Activated naive CD8-positive, alpha-beta T cell treated with anti-CD3 and anti-CD28 coated beads, Interleukin-2, amount 10 ng/mL, durations not matched to agents 7 days and 5 days (primary cell): Measurements from ENCODE around the gene COLEC12. TPM values are rescaled to one million over a fixed set of nuclear protein-coding genes. Genes with fewer than 3 reads are reported as not detected.

ENCODE experiments used
- ATAC-seq: fragments of 150-1000 bp; cut with Tn5 transposase; one replicate; pipeline ENCODE4 v1.10.0; 2021; ENCODE audit warnings: low read depth, moderate library complexity
- POLR2A ChIA-PET: fragments of 350-600 bp; sonication (Branson Sonifier 250); formaldehyde crosslinking; loops from one replicate; lab custom pipeline; 2021; ENCODE audit warnings: antibody characterized with exemption; lab: Charles Lee
- DNase-seq: peaks from one replicate; pipeline ENCODE4 v3.0.0; 2021
- H3K27ac Mint-ChIP-seq: one replicate; pipeline ENCODE4 v1.8.0; 2022; ENCODE audit warnings: mild to moderate bottlenecking, mixed read lengths
- H3K27me3 Mint-ChIP-seq: one replicate; pipeline ENCODE4 v1.8.0; 2022; ENCODE audit warnings: mild to moderate bottlenecking, moderate library complexity, mixed read lengths
- H3K36me3 Mint-ChIP-seq: one replicate; pipeline ENCODE4 v1.8.0; 2021; ENCODE audit warnings: mild to moderate bottlenecking, mixed read lengths
- H3K4me1 Mint-ChIP-seq: one replicate; pipeline ENCODE4 v1.8.0; 2021; ENCODE audit warnings: mixed read lengths
- H3K4me3 Mint-ChIP-seq: one replicate; pipeline ENCODE4 v1.8.0; 2022; ENCODE audit warnings: mild to moderate bottlenecking, moderate library complexity, mixed read lengths
- H3K9me3 Mint-ChIP-seq: one replicate; pipeline ENCODE4 v1.8.0; 2021; ENCODE audit warnings: mixed read lengths
- total RNA-seq, 2 experiments: library from RNA; stranded (reverse); gene quantifications; one replicate each; pipeline ENCODE4 v1.2.3, GENCODE V29; 2021

COLEC12 gene
- total RNA-seq, 2 experiments from 2014 or later: 0.06 to 0.11 TPM

DNA sequence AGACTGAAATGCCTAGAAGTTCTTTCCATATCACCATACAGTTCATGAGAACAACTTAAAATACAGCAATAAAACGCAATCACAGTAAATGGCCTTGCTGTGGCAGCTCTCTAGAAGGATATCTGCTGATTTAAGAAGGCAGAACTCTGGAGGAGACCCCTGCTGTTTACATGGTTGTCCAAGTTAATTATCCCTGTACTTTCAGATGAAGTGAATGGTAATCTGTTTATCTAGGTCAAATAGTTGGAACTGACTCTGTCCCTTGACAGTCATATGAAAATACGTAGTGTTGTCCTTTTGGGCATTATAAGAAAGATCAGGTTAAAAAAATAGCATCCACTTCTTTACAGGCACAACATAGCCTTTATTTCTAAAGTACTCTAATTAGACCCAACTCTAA, 115.6 kb downstream of the COLEC12 start:
- no peak for ATAC-seq
- H3K4me3 Mint-ChIP-seq: no peak overlapping the region
- POLR2A ChIA-PET: no interaction called here
- no peak for DNase-seq
- H3K9me3 Mint-ChIP-seq: peaks cover 3% of the 10 kb centered on the region
- H3K4me1 Mint-ChIP-seq: peaks cover 3% of the 10 kb centered on the region
- H3K36me3 Mint-ChIP-seq: no peaks in the 10 kb centered on the region
- no peak overlapping the region for H3K27ac Mint-ChIP-seq
- peaks cover 20% of the 10 kb centered on the region for H3K27me3 Mint-ChIP-seq

DNA sequence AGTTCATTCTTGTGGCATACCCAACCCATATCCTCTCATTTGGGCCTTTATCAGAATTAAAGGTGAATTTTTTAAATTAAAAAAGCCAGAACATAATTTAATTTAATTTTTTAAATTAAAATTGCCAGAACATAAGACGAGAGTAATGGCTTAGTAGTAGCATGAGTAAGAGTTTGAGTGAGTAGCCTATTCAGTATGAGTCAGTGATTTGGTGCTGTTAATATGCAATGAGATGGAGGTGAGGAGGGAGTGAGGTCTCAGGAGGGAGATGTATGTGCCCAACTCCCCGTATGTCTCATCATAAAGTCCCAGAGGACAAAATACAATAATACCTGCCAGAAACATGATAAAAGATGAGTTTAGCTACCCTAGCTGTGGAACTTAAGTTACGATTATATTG, 117.4 kb downstream of the COLEC12 start:
- Mint-ChIP-seq H3K4me3 (no peak overlapping the region), H3K4me1 (peaks cover 2% of the 10 kb centered on the region), H3K36me3 (no peaks in the 10 kb centered on the region), H3K27ac (no peak overlapping the region), H3K27me3 (peaks cover 20% of the 10 kb centered on the region), H3K9me3 (peaks cover 3% of the 10 kb centered on the region)
- no peak for DNase-seq
- ATAC-seq: no peak
- POLR2A ChIA-PET: no interaction called here

DNA sequence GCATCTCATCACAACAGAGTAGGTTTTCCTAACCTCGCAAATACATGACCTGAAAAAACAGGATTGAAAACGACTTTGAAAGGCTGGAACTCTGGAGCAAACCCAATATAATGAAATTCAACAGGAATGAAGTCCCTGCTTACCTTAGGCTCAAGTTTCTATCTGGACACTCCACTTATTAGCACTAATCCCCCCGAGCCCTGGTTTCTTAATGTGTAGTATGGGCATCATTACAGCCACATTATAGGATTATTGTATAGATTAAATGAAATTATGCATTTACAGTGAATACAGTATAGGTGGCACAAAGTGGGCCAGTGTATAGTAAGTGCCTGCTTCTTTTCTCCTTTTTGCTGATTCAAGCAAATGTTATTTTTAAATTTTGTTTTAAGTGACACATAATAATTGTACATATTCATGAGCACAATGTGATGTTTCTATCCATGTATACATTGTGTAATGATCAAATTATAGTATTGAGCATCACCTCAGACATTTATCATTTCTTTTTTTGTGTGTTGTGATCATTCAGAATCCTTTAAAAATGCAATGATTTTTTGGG, 118.0 kb downstream of the COLEC12 start:
- Mint-ChIP-seq H3K27me3 (peaks cover 15% of the 10 kb centered on the region), H3K9me3 (peaks cover 3% of the 10 kb centered on the region), H3K36me3 (no peaks in the 10 kb centered on the region), H3K4me3 (no peak overlapping the region), H3K27ac (no peak overlapping the region), H3K4me1 (peaks cover 2% of the 10 kb centered on the region)
- no peak for ATAC-seq
- no peak for DNase-seq
- POLR2A ChIA-PET: no interaction called here

DNA sequence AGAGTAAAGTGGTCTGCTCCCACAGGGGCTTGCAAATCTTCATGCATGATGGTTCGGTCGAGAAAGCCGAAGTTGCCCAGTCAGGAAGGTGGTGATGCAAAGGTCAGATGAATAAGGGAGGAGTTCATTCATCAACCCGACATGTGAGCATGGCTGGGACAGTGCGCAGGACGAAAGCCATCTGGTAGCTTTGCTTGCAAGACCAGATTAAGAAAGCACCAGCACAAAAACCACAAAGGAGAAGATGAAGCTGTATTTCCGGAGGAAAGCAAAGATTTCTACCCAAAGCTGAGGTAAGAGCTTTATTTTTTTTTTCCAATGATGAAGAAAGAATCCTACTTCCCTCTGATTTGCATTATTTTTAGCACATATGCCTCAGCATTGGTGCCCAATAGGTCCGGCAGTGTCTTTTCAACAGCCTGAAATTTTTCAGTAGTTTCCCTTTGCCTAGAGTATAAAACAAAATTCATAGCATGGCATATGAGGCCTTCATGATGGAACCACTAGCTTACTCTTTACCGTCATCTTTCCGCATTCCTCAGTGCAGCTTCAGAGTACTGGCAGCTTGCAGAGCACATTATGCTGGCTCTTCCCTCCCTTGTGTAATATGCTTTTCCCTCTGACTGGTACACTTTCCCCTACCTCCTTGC, 120.7 kb downstream of the COLEC12 start:
- Mint-ChIP-seq H3K27me3 (peaks cover 17% of the 10 kb centered on the region), H3K4me3 (no peak overlapping the region), H3K27ac (no peak overlapping the region), H3K36me3 (no peaks in the 10 kb centered on the region), H3K4me1 (peaks cover 2% of the 10 kb centered on the region), H3K9me3 (peaks cover 3% of the 10 kb centered on the region)
- ATAC-seq: no peak
- POLR2A ChIA-PET: no interaction called here
- DNase-seq: no peak

GRCh38 chr18:378079-378478, 122.4 kb downstream of the COLEC12 start:
- ATAC-seq (no peak), DNase-seq (no peak)
- Mint-ChIP-seq H3K4me3 (no peak overlapping the region), H3K27ac (no peak overlapping the region), H3K4me1 (peaks cover 2% of the 10 kb centered on the region), H3K27me3 (peaks cover 14% of the 10 kb centered on the region), H3K9me3 (no peaks in the 10 kb centered on the region), H3K36me3 (no peaks in the 10 kb centered on the region)
- POLR2A ChIA-PET: no interaction called here

- H3K9me3 Mint-ChIP-seq: no peaks in the 10 kb centered on the region
These were observed 123.4 kb downstream of the COLEC12 start for GRCh38 chr18:377088-377487.

GRCh38 chr18:376311-376710, 124.2 kb downstream of the COLEC12 start:
- H3K4me3 Mint-ChIP-seq: no peak overlapping the region
- no peak overlapping the region for H3K27ac Mint-ChIP-seq
- H3K9me3 Mint-ChIP-seq: no peaks in the 10 kb centered on the region
- ATAC-seq (no peak), DNase-seq (no peak)
- H3K36me3 Mint-ChIP-seq: no peaks in the 10 kb centered on the region
- peaks cover 2% of the 10 kb centered on the region for H3K4me1 Mint-ChIP-seq
- H3K27me3 Mint-ChIP-seq: peaks cover 15% of the 10 kb centered on the region
- POLR2A ChIA-PET: no interaction called here

More at GRCh38 chr18:377088-377487, 123.4 kb downstream of the COLEC12 start:
- ATAC-seq (no peak), DNase-seq (no peak)
- POLR2A ChIA-PET: no interaction called here
- no peak overlapping the region for H3K4me3 Mint-ChIP-seq
- peaks cover 2% of the 10 kb centered on the region for H3K4me1 Mint-ChIP-seq
- H3K36me3 Mint-ChIP-seq: no peaks in the 10 kb centered on the region
- H3K27me3 Mint-ChIP-seq: peaks cover 14% of the 10 kb centered on the region
- no peak overlapping the region for H3K27ac Mint-ChIP-seq

DNA sequence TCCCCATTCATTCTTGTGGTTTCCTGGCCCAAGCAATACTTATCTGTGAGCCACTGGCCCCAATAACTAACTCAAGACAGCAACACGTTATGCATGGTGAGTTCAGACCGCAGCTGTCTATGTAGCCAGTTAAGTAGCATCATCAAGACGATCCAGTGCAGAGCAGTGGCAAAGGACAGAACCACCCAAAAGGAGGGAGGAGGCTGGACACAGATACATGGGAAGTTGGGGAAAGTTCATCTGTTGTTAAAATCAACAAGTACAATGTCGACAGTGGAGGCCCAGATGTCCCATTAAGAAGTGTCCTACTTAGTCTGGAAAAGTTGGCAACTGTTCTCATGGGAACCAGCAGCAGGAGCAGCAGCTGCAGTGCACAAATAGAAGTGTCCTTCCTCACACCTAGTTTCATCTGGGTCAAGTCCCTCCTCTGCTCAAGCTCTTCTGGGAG, 125.8 kb downstream of the COLEC12 start:
- H3K27me3 Mint-ChIP-seq: peaks cover 12% of the 10 kb centered on the region
- DNase-seq (no peak), ATAC-seq (no peak)
- POLR2A ChIA-PET: no interaction called here
- H3K4me3 Mint-ChIP-seq: no peak overlapping the region
- no peaks in the 10 kb centered on the region for H3K9me3 Mint-ChIP-seq
- no peaks in the 10 kb centered on the region for H3K36me3 Mint-ChIP-seq
- peaks cover 2% of the 10 kb centered on the region for H3K4me1 Mint-ChIP-seq
- no peak overlapping the region for H3K27ac Mint-ChIP-seq

GRCh38 chr18:373780-374179, 126.7 kb downstream of the COLEC12 start:
- DNase-seq (no peak), ATAC-seq (no peak)
- H3K4me1 Mint-ChIP-seq: no peaks in the 10 kb centered on the region
- no peak overlapping the region for H3K4me3 Mint-ChIP-seq
- H3K9me3 Mint-ChIP-seq: no peaks in the 10 kb centered on the region
- POLR2A ChIA-PET: no interaction called here
- H3K27ac Mint-ChIP-seq: no peak overlapping the region
- H3K36me3 Mint-ChIP-seq: no peaks in the 10 kb centered on the region
- peaks cover 12% of the 10 kb centered on the region for H3K27me3 Mint-ChIP-seq

DNA sequence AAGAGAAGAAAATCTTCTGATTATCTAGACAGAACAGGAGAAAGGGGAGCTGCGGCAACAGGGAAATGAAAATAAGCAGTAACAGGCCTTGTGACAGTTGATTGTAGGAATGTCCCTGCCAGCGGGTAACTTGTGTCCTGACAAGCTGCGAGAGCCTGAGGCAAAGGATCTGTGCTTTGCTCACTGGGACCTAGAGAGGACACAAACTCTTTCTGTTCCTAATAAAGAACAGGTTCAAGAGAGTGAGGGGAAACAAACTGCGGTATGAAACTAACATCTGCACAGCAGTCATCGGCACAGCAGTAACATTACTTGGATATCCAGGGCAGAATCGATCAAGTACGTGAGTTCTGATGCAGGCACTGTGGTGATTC, 128.9 kb downstream of the COLEC12 start:
- ATAC-seq: no peak
- Mint-ChIP-seq H3K36me3 (no peaks in the 10 kb centered on the region), H3K9me3 (no peaks in the 10 kb centered on the region), H3K4me1 (no peaks in the 10 kb centered on the region), H3K4me3 (no peak overlapping the region), H3K27ac (no peak overlapping the region), H3K27me3 (peaks cover 10% of the 10 kb centered on the region)
- DNase-seq: no peak
- POLR2A ChIA-PET: no interaction called here

GRCh38 chr18:370751-371608, 129.5 kb downstream of the COLEC12 start:
- H3K27ac Mint-ChIP-seq: no peak overlapping the region
- no peaks in the 10 kb centered on the region for H3K9me3 Mint-ChIP-seq
- ATAC-seq (no peak), DNase-seq (no peak)
- peaks cover 10% of the 10 kb centered on the region for H3K27me3 Mint-ChIP-seq
- H3K4me3 Mint-ChIP-seq: no peak overlapping the region
- H3K4me1 Mint-ChIP-seq: no peaks in the 10 kb centered on the region
- no peaks in the 10 kb centered on the region for H3K36me3 Mint-ChIP-seq
- POLR2A ChIA-PET: no interaction called here

DNA sequence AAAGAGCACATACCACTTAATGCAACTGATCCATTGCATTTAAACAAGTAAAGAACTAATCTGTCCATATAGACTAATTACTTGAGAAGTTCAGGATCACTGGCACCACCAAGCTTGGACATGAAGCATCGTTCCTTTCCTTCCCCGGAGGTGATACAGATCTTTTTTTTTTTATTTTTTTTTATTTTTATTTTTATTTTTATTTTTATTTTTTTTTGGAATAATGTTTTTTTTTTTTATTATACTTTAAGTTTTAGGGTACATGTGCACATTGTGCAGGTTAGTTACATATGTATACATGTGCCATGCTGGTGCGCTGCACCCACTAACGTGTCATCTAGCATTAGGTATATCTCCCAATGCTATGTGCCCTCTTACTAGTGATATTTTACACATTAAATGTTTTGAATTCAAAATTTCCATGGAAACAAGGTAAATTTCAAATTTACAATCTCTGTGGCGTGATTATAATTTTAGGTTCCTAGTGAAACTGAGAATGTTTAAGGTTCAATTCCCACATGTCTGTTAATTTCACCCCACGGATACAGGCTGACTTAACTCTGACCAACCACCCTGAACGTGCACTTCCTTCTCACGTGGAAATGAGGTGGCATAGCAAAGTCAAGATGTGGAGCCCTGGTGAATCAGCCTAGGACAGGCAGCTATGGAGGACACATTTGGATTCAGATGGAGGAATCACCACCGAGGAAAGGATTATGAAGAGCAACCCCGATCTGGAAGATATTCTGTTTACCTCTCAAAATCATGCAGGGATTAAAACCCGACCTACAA, 131.1 kb downstream of the COLEC12 start:
- ATAC-seq (no peak), DNase-seq (no peak)
- Mint-ChIP-seq H3K27ac (no peak overlapping the region), H3K4me1 (no peaks in the 10 kb centered on the region), H3K27me3 (peaks cover 4% of the 10 kb centered on the region), H3K4me3 (no peak overlapping the region), H3K9me3 (no peaks in the 10 kb centered on the region), H3K36me3 (no peaks in the 10 kb centered on the region)
- POLR2A ChIA-PET: no interaction called here

DNA sequence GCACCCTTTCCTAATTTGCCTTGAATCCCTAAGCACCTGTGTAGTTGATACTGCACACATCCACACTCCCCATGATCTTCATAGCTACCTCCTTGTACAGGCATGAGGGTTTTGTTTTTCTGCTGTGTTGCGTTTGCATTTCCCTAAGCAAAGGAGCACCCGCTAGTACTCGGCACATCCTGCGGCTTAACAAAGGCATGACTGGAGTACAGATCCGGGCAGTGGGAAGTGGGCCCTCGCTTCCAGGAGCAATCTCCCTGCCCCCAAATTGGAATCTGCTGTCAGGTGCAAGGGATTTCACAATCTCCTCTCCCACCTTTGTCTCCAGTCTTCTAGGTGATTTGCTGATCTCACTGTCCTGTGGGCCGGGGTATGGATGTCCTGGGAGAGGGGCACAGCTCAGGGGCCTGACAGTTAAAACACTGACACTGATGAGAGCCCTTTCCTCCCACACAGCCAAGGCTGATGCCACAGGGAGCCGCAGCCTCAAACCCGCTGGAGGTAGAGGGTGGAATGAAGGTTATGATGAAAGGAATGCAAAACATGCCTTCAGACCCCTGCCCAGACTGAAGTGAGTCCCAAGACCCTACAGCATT, 133.9 kb downstream of the COLEC12 start:
- no peaks in the 10 kb centered on the region for H3K9me3 Mint-ChIP-seq
- peaks cover 3% of the 10 kb centered on the region for H3K27me3 Mint-ChIP-seq
- POLR2A ChIA-PET: no interaction called here
- H3K4me3 Mint-ChIP-seq: no peak overlapping the region
- no peak for ATAC-seq
- no peaks in the 10 kb centered on the region for H3K4me1 Mint-ChIP-seq
- no peaks in the 10 kb centered on the region for H3K36me3 Mint-ChIP-seq
- H3K27ac Mint-ChIP-seq: no peak overlapping the region
- DNase-seq: no peak
